HepG2 (cell line): Measurements from ENCODE around the gene VPS54. TPM values are rescaled to one million over a fixed set of nuclear protein-coding genes. Genes with fewer than 3 reads are reported as not detected.

Experiments
- ATAC-seq: fragments of 200-7000 bp; cut with Tn5 transposase; 3 replicates; pipeline ENCODE4 v1.9.1; 2020; ENCODE audit warnings: mild to moderate bottlenecking, moderate library complexity
- BruUV-seq: library from RNA; stranded (reverse); fragments of 400-500 nt; replicated peaks from 2 replicates; lab custom pipeline; 2021; lab: Mats Ljungman, UMichigan
- CTCF ChIA-PET: fragments of 300-600 bp; formaldehyde crosslinking; extraction: SDS; loops from one replicate; lab custom pipeline; 2021; ENCODE audit warnings: low total read pairs, inconsistent platforms, low intra/inter-chr PET ratio; lab: Yijun Ruan, JAX
- POLR2A ChIA-PET: fragments of 350-600 bp; sonication (Branson Sonifier 250); formaldehyde crosslinking; loops from one replicate; lab custom pipeline; 2020; ENCODE audit warnings: antibody characterized with exemption, inconsistent platforms; lab: Yijun Ruan, JAX
- DNase-seq: peaks from one replicate; pipeline ENCODE4 v3.0.0-alpha.2; 2015; ENCODE audit warnings: low spot score
- FAIRE-seq: peaks from 3 replicates; lab custom pipeline; 2011; peaks lifted over from hg19 to GRCh38; lab: Jason Lieb, UNC
- H2AFZ ChIP-seq: one replicate; pipeline ENCODE4 v1.6.1; 2011; ENCODE audit warnings: low read length, inconsistent platforms
- H3K27ac ChIP-seq: fragments of 300-600 bp; 3 replicates; pipeline ENCODE4 v1.8.0; 2011; ENCODE audit warnings: mixed run types, mild to moderate bottlenecking, mixed read lengths, low read length, inconsistent platforms; ENCODE audit not compliant: insufficient read depth; ENCODE audit errors: extremely low read length
- H3K27me3 ChIP-seq, 2 experiments: fragments of 200-600 bp in 1 of 2; 2 replicates in 1 of 2; 3 replicates in 1 of 2; pipeline versions ENCODE4 v1.6.0 to v1.8.0; 2011; ENCODE audit warnings: low read length in 2 of 2, mild to moderate bottlenecking in 2 of 2, moderate library complexity in 2 of 2, inconsistent platforms in 1 of 2; ENCODE audit not compliant: insufficient read depth in 2 of 2, control insufficient read depth in 1 of 2
- H3K36me3 ChIP-seq, 2 experiments: fragments of 200-600 bp in 1 of 2; replicated peaks in 1 of 2; 2 replicates in 1 of 2; 3 replicates in 1 of 2; pipeline versions ENCODE4 v1.5.1 to v1.8.0; 2011; ENCODE audit warnings: low read length in 2 of 2, inconsistent platforms in 1 of 2; ENCODE audit not compliant: insufficient read depth in 2 of 2, control insufficient read depth in 1 of 2
- H3K4me1 ChIP-seq: 2 replicates; pipeline ENCODE4 v1.5.1; 2012; ENCODE audit warnings: low read length, inconsistent platforms; ENCODE audit not compliant: insufficient read depth
- H3K4me2 ChIP-seq: 2 replicates; pipeline ENCODE4 v1.6.0; 2011; ENCODE audit warnings: low read depth, low read length, inconsistent platforms
- H3K4me3 ChIP-seq, 3 experiments: fragments of 200-600 bp in 1 of 3; sonication (generic), shearing (Covaris generic) in 1 of 3; replicated peaks in 1 of 3; 2 replicates each; pipeline ENCODE4 v1.5.1; 2011 to 2016; ENCODE audit warnings: low read length in 3 of 3, inconsistent platforms in 2 of 3, low read depth in 2 of 3, mild to moderate bottlenecking in 2 of 3, control low read depth in 1 of 3, mixed read lengths in 1 of 3; ENCODE audit not compliant: insufficient read depth in 1 of 3
- H3K79me2 ChIP-seq: one replicate; pipeline ENCODE4 v1.6.1; 2011; ENCODE audit warnings: low read length, inconsistent platforms; ENCODE audit not compliant: insufficient read depth
- H3K9ac ChIP-seq: 2 replicates; pipeline ENCODE4 v1.6.0; 2011; ENCODE audit warnings: mild to moderate bottlenecking, low read depth, low read length, inconsistent platforms; ENCODE audit not compliant: insufficient read depth
- H3K9me3 ChIP-seq: 2 replicates; pipeline ENCODE4 v1.5.1; 2012; ENCODE audit warnings: mild to moderate bottlenecking, low read length
- H4K20me1 ChIP-seq: 2 replicates; pipeline ENCODE4 v1.6.0; 2011; ENCODE audit warnings: inconsistent platforms, mild to moderate bottlenecking, low read length, moderate library complexity; ENCODE audit not compliant: insufficient read depth
- JUN ChIP-seq: sonication (generic); formaldehyde crosslinking; IDR thresholded peaks from 2 replicates; pipeline ENCODE4 v1.4.0; 2020; ENCODE audit warnings: mild to moderate bottlenecking, missing genetic modification reagents
- SP2 ChIP-seq: sonication (generic); formaldehyde crosslinking; IDR thresholded peaks from 2 replicates; pipeline ENCODE4 v1.5.1; 2020; ENCODE audit warnings: mild to moderate bottlenecking, missing genetic modification reagents
- ZNF235 ChIP-seq: sonication (generic); formaldehyde crosslinking; IDR thresholded peaks from 2 replicates; pipeline ENCODE4 v1.8.1; 2023; ENCODE audit warnings: mild to moderate bottlenecking, missing genetic modification reagents, borderline replicate concordance
- ZNF337 ChIP-seq: sonication (generic); formaldehyde crosslinking; IDR thresholded peaks from 2 replicates; pipeline ENCODE4 v1.5.1; 2020; ENCODE audit warnings: missing genetic modification reagents, low read depth, mild to moderate bottlenecking, borderline replicate concordance
- ZNF549 ChIP-seq: sonication (generic); formaldehyde crosslinking; IDR thresholded peaks from 2 replicates; pipeline ENCODE4 v1.5.0; 2020; ENCODE audit warnings: missing genetic modification reagents
- ZNF619 ChIP-seq: sonication (generic); formaldehyde crosslinking; IDR thresholded peaks from 2 replicates; pipeline ENCODE4 v1.4.0; 2020; ENCODE audit warnings: mild to moderate bottlenecking, missing genetic modification reagents
- ZSCAN9 ChIP-seq: IDR thresholded peaks from 2 replicates; pipeline ENCODE4 v1.6.1; 2016; ENCODE audit warnings: borderline replicate concordance
- WGBS: methylation state at CpG from one replicate; pipeline ENCODE4 v1.1.6; 2017; ENCODE audit warnings: low lambda C conversion rate; 5-methylcytosine and 5-hydroxymethylcytosine counted together
- in situ Hi-C: cut with HindIII; loops from 2 replicates; pipeline ENCODE4 v1.10.0; 2017; ENCODE audit warnings: low pct_unique_long_range_greater_than_20kb; ENCODE audit not compliant: extremely low pct_ligation_motif_present
- intact Hi-C: fragments of 100-400 bp; cut with micrococcal nuclease; formaldehyde crosslinking; loops from one replicate; pipeline ENCODE4 v1.10.0; 2022; ENCODE audit not compliant: unreplicated experiment
- polyA plus RNA-seq, 8 experiments: library from polyadenylated mRNA; depleted of rRNA in 3 of 8; stranded (reverse) in 7 of 8; unstranded in 1 of 8; fragments of >200 nt; fragmentation: Illumina TruSeq in 4 of 8; extraction: Trizol in 4 of 8; gene quantifications; 2 replicates each; pipeline versions ENCODE4 v1.2.1 to v1.2.3, GENCODE V29; 2011 to 2016; ENCODE audit warnings: low read depth in 4 of 8, missing spikeins in 1 of 8, mixed read lengths in 1 of 8; ENCODE audit not compliant: insufficient read depth in 1 of 8
- total RNA-seq, 5 experiments: library from RNA; depleted of rRNA; stranded (reverse); fragments of >200 nt; fragmentation: Illumina TruSeq; extraction: Trizol; gene quantifications; 2 replicates each; pipeline ENCODE4 v1.2.3, GENCODE V29; 2016; ENCODE audit warnings: low read depth in 1 of 5
- TF ChIP-seq, protein P1 (sequence below): sonication (generic); formaldehyde crosslinking; IDR thresholded peaks from 2 replicates; pipeline ENCODE4 v1.5.0; 2020; ENCODE audit warnings: missing genetic modification reagents
- TF ChIP-seq, protein P2 (sequence below): sonication (generic); formaldehyde crosslinking; IDR thresholded peaks from 2 replicates; pipeline ENCODE4 v1.5.0; 2020; ENCODE audit warnings: mild to moderate bottlenecking, missing genetic modification reagents
- TF ChIP-seq, protein P3 (sequence below): sonication (generic); formaldehyde crosslinking; IDR thresholded peaks from 2 replicates; pipeline ENCODE4 v1.5.0; 2020; ENCODE audit warnings: mild to moderate bottlenecking, missing genetic modification reagents

Gene VPS54
- total and polyA plus RNA-seq, 2 of the 13 experiments (the other 11 are each of a cell fraction or from before 2014, with no cell fraction given): 64.7 to 77.5 TPM

DNA sequence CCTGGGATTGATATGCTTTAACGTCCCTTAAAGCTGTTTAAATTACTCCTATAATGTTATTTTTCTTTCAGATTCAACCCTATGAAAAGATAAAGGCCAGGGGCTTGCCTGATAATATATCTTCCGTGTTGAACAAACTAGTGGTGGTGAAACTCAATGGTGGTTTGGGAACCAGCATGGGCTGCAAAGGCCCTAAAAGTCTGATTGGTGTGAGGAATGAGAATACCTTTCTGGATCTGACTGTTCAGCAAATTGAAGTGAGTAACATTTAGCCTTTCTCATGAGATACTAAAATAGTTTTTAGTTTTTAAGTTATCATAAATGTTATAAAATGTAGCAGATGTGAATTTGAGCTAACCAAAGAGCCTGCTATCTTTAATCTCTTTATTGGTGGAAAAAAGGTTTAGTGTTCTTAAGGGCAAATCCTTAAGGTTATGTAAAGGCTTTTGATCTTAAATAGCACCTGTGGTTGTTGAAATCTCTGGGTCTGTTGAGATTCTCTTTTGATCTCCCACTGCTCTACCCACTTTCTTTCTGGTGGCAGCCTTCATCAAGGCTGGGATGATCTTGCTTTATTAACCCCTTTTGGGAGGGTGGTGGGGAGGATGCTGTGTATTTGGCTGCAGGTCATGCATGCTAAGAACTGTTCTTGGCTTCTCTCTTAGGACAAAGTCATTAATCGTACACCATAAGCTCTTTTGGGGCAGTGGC lies 136.7 kb downstream of the VPS54 start (continued):
- no peak for TF ChIP-seq ZNF235 (CRISPR knock-in tag)

DNA sequence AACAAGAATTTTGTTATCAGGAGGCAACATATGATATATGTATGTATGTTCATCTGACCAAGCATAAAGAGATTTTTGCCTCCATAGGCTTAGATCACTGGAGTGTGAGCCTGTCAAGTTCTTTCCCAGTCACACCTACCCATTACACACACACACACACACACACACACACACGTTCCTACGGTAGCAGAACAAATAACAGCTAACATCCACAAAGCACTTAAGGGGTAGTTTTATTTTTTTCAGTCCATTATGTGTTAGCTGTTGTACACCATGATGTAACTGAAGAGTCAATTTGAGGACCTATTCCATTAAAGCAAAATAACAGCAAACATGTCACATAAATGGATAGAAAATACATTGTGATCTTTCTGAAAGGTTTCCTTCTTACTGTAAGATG lies 138.0 kb downstream of the VPS54 start:
- Histone ChIP-seq H3K9ac (no peak overlapping the region), H2AFZ (no peak overlapping the region), H3K4me2 (no peak overlapping the region), H3K27me3 (no peaks in the 10 kb centered on the region), H3K4me3 (no peak overlapping the region), H3K79me2 (peaks cover 12% of the 10 kb centered on the region), H4K20me1 (no peaks in the 10 kb centered on the region), H3K9me3 (no peaks in the 10 kb centered on the region), H3K36me3 (peaks cover 18 to 65% of the 10 kb centered on the region in 2 experiments), H3K27ac (no peak overlapping the region), H3K4me1 (peaks cover 5% of the 10 kb centered on the region)
- intact Hi-C loops (no loop called here), in situ Hi-C loops (no loop called here)
- no peak for ATAC-seq
- POLR2A ChIA-PET: no interaction called here
- no peak for FAIRE-seq
- 99% methylated on average over 2 of the region's 2 CpGs for WGBS
- CTCF ChIA-PET: no interaction called here
- TF ChIP-seq, protein P1, sequence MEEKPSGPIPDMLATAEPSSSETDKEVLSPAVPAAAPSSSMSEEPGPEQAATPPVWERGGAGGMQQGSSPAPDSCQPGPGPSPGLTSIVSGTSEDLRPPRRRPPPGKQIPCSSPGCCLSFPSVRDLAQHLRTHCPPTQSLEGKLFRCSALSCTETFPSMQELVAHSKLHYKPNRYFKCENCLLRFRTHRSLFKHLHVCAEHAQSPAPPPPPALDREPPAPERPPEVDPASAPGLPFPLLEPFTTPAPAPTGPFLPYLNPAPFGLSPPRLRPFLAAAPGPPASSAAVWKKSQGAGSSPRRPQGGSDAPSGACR (CRISPR knock-in tag): no peak
- TF ChIP-seq SP2 (CRISPR knock-in tag): no peak
- TF ChIP-seq, protein P2, sequence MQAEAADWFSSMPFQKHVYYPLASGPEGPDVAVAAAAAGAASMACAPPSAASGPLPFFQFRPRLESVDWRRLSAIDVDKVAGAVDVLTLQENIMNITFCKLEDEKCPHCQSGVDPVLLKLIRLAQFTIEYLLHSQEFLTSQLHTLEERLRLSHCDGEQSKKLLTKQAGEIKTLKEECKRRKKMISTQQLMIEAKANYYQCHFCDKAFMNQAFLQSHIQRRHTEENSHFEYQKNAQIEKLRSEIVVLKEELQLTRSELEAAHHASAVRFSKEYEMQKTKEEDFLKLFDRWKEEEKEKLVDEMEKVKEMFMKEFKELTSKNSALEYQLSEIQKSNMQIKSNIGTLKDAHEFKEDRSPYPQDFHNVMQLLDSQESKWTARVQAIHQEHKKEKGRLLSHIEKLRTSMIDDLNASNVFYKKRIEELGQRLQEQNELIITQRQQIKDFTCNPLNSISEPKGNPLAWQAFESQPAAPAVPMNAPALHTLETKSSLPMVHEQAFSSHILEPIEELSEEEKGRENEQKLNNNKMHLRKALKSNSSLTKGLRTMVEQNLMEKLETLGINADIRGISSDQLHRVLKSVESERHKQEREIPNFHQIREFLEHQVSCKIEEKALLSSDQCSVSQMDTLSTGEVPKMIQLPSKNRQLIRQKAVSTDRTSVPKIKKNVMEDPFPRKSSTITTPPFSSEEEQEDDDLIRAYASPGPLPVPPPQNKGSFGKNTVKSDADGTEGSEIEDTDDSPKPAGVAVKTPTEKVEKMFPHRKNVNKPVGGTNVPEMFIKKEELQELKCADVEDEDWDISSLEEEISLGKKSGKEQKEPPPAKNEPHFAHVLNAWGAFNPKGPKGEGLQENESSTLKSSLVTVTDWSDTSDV (CRISPR knock-in tag): no peak
- no peak for TF ChIP-seq JUN (CRISPR knock-in tag)
- no peak for TF ChIP-seq ZNF337
- TF ChIP-seq, protein P3, sequence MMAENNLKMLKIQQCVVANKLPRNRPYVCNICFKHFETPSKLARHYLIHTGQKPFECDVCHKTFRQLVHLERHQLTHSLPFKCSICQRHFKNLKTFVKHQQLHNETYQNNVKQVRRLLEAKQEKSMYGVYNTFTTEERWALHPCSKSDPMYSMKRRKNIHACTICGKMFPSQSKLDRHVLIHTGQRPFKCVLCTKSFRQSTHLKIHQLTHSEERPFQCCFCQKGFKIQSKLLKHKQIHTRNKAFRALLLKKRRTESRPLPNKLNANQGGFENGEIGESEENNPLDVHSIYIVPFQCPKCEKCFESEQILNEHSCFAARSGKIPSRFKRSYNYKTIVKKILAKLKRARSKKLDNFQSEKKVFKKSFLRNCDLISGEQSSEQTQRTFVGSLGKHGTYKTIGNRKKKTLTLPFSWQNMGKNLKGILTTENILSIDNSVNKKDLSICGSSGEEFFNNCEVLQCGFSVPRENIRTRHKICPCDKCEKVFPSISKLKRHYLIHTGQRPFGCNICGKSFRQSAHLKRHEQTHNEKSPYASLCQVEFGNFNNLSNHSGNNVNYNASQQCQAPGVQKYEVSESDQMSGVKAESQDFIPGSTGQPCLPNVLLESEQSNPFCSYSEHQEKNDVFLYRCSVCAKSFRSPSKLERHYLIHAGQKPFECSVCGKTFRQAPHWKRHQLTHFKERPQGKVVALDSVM (CRISPR knock-in tag): no peak
- no peak for TF ChIP-seq ZNF619 (CRISPR knock-in tag)
- TF ChIP-seq ZNF549 (CRISPR knock-in tag): no peak
- no peak for TF ChIP-seq ZSCAN9 (CRISPR knock-in tag)
- no TSS peak for BruUV-seq
- no peak for DNase-seq
